NCI-H748 (cell line): ENCODE data around the gene CNPY2.
A peak's percentile ranks its signal among the peaks of the same experiment; 100 is the strongest.
"Not testable (repeated sequence)": the region's sequence is repeated elsewhere in the genome, so short reads cannot be mapped to it uniquely, and the experiment has no call there.

Experiments used
- DNase-seq: peaks from one replicate; lab custom pipeline; 2025; ENCODE audit not compliant: unreplicated experiment; lab: John Stamatoyannopoulos, UW

The CNPY2 gene

GRCh38 chr12:56298828-56299227 lies 17.0 kb downstream of the CNPY2 start:
- DNase-seq = no peak

DNA sequence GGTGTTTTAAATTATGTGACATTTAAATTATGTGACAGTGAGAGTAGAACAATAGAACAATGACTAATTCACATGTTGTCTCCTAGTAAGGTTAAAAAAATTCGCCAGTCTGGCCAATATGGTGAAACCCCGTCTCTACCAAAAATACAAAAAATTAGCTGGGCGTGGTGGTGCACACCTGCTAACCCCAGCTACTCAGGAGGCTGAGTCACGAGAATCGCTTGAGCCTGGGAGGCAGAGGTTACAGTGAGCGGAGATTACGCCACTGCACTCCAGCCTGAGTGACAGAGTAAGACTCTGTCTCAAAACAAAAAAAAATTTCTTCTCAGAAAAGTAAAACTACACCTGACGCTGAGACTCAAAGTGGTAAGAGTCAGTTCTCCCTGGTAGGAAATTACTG lies 18.4 kb downstream of the CNPY2 start:
- no peak for DNase-seq

DNA sequence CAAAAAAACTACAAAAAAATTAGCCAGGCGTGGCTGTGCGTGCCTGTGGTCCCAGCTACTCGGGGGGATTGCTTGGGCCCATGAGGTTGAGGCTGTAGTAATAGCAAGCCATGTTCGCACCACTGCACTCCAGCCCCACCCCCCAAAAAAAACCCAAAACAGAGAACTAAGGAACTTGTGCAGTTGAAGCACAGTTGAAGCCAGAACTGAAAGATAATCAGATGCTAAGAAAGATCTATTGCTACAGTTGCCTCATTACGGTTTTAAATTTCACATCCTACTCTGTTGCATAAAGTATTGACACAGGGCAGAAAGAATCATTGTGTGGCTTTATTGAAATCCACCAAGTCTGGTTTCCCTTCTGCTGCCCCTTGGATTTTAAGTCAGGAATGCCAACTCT lies 19.5 kb downstream of the CNPY2 start:
- no peak for DNase-seq

DNA sequence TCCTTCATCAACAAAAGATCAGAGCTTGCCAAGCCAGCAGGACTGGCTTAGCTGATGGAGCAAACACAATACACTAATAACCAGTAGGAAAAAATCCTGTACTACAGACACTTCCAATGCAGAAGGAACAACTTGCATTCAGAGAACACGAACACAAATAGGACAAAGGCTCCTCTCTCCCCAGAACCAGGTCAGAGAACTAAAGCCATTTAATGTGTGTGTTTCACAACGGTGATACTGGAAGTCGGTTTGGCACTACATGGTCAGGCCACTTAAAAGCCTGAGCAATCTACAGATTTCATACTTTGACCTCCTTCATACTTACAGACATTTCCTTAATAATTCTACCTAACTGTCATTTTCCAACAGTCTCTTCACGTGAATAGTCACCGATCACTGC lies 22.0 kb downstream of the CNPY2 start:
- DNase-seq = no peak

DNA sequence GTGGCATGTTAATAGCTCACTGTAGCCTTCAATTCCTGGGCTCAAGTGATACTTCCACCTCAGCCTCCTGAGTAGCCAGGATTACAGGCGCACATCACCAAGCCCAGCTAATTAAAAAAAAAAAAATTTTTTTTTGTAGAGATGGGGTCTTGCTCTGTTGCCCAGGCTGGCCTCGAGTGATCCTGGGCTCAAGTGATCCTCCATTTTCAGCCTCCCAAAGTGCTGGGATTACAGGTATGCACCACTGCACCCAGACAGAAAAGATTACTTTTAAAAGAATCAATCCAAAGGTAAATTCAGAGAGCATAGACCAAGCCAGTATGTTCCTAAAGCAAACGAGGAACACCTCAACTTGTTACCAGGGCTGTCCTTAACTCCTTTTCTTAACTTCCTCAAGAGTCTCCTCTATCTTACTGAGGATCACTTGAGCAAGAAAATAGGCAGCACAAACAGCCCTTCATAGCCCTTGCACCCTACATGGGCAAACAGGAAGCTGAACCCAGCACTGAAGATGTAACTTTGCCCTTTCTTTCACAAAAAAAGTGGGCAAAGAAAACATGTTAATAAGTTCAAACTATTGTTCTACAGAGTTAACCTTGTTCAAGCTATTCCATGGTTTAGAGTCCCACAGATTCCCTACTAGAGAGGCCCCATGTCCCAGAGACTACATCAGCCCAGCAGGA lies 26.9 kb downstream of the CNPY2 start:
- no peak for DNase-seq

DNA sequence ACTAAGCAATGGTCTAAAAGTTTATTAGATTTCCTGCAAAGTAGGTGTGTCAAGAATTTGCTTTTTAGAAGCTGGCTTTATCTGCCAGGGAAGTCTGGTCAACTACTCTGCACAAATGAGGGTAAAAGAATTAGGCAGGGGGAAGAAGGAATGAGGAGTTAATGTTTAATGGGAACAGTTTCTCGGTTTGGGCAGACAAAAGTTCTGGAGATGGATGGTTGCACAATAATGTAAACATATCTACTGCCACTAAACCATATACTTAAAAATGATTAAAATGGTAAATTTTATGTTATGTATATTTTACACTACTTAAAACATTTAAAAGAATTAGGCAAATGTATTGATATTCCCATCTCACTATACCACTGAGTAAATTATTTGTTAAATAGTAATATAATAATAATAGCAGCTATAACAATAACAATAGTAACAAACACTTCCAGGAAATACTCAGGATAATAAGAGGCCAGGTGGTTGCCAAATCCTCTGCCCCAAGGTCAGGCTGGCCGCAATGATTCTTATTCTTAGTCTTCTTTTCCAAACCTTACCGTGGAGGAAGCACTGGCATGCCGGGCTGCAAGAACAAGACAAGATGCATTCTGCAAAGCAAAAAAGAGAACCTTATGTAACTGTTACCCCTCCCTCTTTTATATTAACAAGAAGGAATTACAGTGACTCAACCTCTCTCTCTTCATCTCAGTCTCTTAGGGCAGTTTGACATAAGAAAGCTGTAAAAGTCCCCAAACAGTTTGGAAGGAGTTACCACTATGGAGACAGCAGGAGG lies 29.6 kb downstream of the CNPY2 start:
- no peak for DNase-seq

DNA sequence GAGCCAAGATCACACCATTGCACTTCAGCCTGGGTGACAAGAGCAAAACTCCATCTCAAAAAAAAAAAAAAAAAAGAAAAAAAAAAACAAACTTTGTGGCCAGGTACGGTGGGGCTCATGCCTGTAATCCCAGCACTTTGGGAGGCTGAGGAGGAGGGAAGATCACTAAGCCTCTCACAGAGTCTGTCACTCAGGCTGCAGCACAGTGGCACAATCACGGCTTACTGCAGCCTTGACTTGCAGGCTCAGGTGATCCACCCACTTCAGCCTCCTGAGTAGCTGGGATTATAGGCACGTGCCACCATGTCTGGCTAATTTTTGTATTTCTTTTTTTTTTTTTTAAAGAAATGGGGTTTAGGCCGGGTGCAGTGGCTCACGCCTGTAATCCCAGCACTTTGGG lies 31.5 kb downstream of the CNPY2 start:
- DNase-seq = not testable (repeated sequence)

- DNase-seq = no peak
Observed at GRCh38 chr12:56282579-56282978, 33.2 kb downstream of the CNPY2 start.

DNA sequence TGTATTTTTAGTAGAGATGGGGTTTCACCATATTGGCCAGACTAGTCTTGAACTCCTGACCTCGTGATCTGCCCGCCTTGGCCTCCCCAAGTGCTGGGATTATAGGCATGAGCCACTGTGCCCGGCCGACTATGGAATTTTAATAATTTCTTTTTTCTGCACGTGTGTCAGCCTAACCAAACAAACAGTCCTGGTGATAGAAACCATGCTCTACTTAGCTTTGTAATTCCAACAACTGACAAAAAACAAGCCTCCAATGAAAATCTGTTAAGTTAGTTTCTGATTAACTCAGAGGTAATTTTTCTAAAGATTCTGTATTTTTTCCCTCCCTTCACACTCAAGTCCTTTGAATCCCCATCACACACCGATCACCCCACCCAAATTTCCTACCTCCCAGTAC lies 33.8 kb downstream of the CNPY2 start:
- DNase-seq = no peak

GRCh38 chr12:56280849-56281248 lies 34.9 kb downstream of the CNPY2 start:
- DNase-seq = no peak

DNA sequence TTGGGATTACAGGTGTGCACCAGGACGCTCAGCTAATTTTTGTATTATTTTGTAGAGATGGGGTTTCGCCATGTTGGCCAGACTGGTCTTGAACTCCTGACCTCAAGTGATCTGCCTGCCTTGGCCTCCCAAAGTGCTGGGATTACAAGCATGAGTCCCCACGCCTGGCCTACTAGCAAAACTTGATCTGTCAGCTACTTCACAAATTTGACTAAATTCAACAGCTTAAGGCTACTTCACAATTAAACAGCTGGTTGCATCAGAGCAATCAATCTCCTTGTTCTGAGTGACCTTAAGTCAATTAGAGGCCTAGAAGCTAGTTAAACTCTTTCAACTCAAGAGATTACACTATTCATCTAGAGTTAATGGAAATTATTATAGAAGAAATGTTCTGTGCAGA lies 36.9 kb downstream of the CNPY2 start:
- DNase-seq = no peak

GRCh38 chr12:56274299-56274698 lies 41.5 kb downstream of the CNPY2 start:
- no peak for DNase-seq

- DNase-seq = not testable (repeated sequence)
Observed at GRCh38 chr12:56272468-56272867, 43.3 kb downstream of the CNPY2 start.

GRCh38 chr12:56271031-56271430 lies 44.8 kb downstream of the CNPY2 start:
- peak; percentile 9 for DNase-seq

GRCh38 chr12:56267443-56268071 lies 48.2 kb downstream of the CNPY2 start:
- peak; percentile 29 for DNase-seq

- peak; percentile 93 for DNase-seq
Observed at GRCh38 chr12:56266693-56267442, 48.9 kb downstream of the CNPY2 start, which contains the start of gene COQ10A. Gene COQ10A (plus strand): TSS chr12:56266942. CDS start chr12:56267119, 177 bp downstream.

- DNase-seq = not testable (repeated sequence)
Observed at GRCh38 chr12:56266068-56266692, 49.6 kb downstream of the CNPY2 start.

GRCh38 chr12:56262955-56263354 lies 52.8 kb downstream of the CNPY2 start:
- not testable (repeated sequence) for DNase-seq

- DNase-seq = no peak
Observed at GRCh38 chr12:56261503-56262232, 54.1 kb downstream of the CNPY2 start.

- DNase-seq = no peak
Observed at GRCh38 chr12:56260921-56261320, 54.9 kb downstream of the CNPY2 start.
